ENCODE results near the gene CST7. TPM values are rescaled to one million over a fixed set of nuclear protein-coding genes. Genes with fewer than 3 reads are reported as not detected.

CST7 gene
- total RNA-seq, 1 donor from 2014 or later = not detected

DNA sequence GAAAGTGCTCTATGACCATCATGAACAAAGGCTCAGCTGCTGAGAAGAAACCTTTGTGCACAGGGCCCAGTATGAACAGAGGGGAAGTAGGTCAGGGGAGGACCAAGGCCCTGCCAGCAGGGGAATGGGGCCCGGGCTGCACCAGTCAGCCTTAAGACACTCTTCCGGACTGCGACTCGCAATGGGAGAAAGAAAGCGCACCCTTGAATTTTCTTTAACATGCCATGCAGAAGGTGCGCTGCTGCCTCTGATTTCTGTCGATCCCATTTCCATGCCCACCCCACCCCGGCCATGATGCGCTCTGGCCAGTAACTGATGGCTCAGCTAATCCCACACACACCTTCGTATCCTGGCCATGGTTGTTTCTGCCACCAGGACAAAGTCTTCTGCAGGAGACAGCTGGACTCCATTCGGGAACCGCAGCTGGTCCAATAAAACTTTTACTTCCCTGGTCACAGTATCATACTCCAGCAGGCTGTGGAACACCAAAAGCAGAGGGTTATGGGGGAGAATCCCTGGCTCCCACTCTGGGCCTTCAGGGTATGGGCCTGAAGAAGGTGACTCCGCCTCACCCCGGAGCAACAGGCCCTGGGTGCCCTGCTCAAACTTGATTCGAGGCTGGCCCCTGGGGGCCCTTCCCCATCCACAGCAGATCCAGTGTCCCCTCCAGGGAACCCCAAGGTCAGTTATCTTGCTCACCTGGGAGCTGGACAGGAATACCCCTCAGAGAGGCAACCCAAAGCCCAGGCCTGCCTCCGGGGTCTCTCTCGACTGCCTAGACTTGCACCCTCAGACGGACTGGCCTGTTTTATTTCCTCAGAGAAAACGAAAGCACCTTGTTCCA, 20.3 kb downstream of the CST7 start:
- DNase-seq (ENCODE audit: low read depth) = no peak
- no peak overlapping the region for H3K4me3 ChIP-seq (ENCODE audit: low read depth, low read length)
- TF ChIP-seq, protein P1, sequence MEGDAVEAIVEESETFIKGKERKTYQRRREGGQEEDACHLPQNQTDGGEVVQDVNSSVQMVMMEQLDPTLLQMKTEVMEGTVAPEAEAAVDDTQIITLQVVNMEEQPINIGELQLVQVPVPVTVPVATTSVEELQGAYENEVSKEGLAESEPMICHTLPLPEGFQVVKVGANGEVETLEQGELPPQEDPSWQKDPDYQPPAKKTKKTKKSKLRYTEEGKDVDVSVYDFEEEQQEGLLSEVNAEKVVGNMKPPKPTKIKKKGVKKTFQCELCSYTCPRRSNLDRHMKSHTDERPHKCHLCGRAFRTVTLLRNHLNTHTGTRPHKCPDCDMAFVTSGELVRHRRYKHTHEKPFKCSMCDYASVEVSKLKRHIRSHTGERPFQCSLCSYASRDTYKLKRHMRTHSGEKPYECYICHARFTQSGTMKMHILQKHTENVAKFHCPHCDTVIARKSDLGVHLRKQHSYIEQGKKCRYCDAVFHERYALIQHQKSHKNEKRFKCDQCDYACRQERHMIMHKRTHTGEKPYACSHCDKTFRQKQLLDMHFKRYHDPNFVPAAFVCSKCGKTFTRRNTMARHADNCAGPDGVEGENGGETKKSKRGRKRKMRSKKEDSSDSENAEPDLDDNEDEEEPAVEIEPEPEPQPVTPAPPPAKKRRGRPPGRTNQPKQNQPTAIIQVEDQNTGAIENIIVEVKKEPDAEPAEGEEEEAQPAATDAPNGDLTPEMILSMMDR (conservative IDR thresholded peaks at IDR 0.05; ENCODE audit: low read depth, low read length) = no peak

DNA sequence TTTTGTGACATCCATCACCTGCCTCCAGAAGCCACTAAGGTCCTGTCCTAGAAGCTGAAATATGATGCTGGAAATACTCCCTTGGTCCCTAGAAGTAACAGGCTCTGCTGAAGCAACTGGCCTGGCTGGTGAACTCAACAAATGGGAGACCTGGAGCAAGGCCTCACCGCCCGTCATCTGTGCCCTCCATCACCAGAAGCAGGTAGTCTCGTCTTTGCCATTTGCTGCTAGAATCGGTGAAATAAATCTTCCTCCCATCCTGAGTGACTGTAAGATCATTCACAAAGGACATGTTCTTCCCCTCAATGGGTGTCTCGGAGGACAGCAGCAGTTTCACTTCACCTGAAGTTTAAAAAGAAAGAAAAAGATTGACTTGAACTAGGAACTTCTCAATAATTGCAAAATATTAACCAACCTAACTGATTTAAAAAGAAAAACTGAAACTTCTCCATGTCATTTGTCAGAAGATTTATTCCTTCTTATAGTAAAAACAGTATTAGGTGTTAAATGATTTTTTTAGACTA, 21.0 kb downstream of the CST7 start:
- H3K4me3 ChIP-seq (ENCODE audit: low read depth, low read length) = no peak overlapping the region
- TF ChIP-seq, protein P1 (conservative IDR thresholded peaks at IDR 0.05; ENCODE audit: low read depth, low read length) = no peak
- DNase-seq (ENCODE audit: low read depth) = no peak

DNA sequence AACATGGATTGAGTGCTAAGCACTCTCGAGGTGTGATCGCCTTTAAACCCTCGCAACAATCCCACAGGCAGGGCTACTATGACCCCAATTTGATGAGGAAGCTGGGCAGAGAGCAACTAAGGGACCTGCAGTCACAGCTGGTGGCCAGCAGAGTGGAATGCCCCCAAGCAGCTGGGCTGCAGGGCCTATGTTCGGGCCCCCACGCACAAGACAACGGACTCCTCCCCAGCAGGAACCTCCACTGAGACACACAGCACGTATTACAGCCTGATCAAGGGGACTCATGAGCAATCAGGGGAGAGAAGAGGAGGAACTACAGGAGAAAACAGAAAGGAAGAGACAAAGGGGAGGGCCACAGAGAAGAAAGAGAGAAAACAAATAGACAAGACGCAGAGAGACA, 21.7 kb downstream of the CST7 start:
- no peak for DNase-seq (ENCODE audit: low read depth)
- no peak overlapping the region for H3K4me3 ChIP-seq (ENCODE audit: low read depth, low read length)
- TF ChIP-seq, protein P1 (conservative IDR thresholded peaks at IDR 0.05; ENCODE audit: low read depth, low read length) = no peak

DNA sequence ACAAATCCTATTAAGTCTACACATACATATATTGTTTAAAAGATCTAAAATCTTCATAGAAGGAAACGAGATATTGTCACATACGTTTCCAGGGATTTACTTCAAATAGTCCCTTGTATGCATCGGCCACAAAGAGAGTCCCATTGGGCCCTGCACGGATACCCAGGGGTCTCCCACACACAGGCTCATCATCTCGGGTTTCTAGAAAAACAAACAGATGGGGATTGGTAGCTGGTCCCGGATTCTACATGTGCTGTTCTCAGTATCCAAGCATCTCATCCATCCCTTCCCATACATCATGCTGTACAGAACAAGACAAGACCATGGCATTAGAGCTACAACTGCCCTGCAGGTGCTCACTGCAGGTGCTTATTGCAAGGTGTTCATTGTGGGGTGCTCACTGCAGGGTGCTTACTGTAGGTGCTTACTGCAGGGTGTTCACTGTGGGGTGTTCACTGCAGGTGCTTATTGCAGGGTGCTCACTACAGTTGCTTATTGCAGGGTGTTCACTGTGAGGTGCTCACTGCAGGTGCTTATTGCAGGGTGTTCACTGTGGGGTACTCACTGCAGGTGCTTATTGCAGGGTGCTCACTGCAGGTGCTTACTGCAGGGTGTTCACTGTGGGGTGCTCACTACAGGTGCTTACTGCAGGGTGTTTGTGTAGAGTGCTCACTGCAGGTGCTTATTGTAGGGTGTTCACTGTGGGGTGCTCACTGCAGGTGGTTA, 22.5 kb downstream of the CST7 start:
- H3K4me3 ChIP-seq (ENCODE audit: low read depth, low read length) = no peak overlapping the region
- DNase-seq (ENCODE audit: low read depth) = no peak
- TF ChIP-seq, protein P1 (conservative IDR thresholded peaks at IDR 0.05; ENCODE audit: low read depth, low read length) = no peak

DNA sequence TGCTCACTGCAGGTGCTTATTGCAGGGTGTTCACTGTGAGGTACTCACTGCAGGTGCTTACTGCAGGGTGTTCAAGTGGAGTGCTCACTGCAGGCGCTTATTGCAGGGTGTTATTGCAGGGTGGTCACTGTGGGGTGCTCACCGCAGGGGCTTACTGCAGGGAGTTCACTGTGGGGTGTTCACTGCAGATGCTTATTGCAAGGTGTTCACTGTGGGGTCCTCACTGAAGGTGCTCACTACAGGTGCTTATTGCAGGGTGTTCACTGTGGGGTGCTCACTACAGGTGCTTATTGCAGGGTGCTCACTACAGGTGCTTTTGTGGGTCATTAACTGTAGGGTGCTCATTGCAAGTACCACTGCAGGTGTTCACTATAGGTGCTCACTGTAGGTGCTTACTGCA, 23.3 kb downstream of the CST7 start:
- DNase-seq (ENCODE audit: low read depth) = no peak
- TF ChIP-seq, protein P1 (conservative IDR thresholded peaks at IDR 0.05; ENCODE audit: low read depth, low read length) = no peak
- H3K4me3 ChIP-seq (ENCODE audit: low read depth, low read length) = no peak overlapping the region

DNA sequence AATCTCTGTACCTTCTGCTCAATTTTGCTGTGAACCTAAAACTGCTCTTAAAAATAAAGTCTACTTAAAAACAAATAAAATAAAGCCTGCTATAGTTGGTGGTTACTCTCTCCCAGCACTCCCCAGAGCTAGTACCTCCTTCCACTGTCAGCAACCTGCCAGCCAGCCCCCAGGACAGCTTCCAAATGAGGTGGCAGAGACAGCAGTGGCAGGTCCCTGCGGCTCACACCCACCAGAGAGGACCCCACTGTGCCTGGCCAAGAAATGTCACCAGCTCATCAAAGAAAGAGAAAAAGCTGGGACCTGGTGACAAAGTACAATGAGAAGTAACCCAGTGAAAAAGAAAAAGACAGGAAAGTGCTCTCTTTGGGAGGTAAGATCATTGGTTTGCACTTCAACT, 28.3 kb downstream of the CST7 start:
- TF ChIP-seq, protein P1 (conservative IDR thresholded peaks at IDR 0.05; ENCODE audit: low read depth, low read length) = no peak
- no peak overlapping the region for H3K4me3 ChIP-seq (ENCODE audit: low read depth, low read length)
- DNase-seq (ENCODE audit: low read depth) = no peak
